ENCODE data around the gene RAB17.

- TF ChIP-seq PAX5 (IDR thresholded peaks at IDR 0.05; ENCODE audit: insufficient read depth, low read length, severe bottlenecking) (no peak), POLR2A (IDR thresholded peaks at IDR 0.05; ENCODE audit: low read depth, low read length) (no peak)
Measured at GRCh38 chr2:237569041-237569440, 21.5 kb downstream of the RAB17 start.

Data from GM12891 (cell line).